Activated naive CD4-positive, alpha-beta T cell treated with anti-CD3 and anti-CD28 coated beads for 36 hours (primary cell): ENCODE results near the gene TXNDC17. TPM values are rescaled to one million over a fixed set of nuclear protein-coding genes. Genes with fewer than 3 reads are reported as not detected.

Experiments used
- CTCF ChIA-PET: fragments of 350-600 bp; sonication (Branson Sonifier 250); formaldehyde crosslinking; loops from one replicate; lab custom pipeline; 2021; ENCODE audit warnings: antibody characterized with exemption; lab: Charles Lee
- DNase-seq: peaks from one replicate; pipeline ENCODE4 v3.0.0-alpha.2; 2020
- H3K27ac Mint-ChIP-seq: one replicate; pipeline ENCODE4 v1.8.0; 2021; ENCODE audit warnings: mild to moderate bottlenecking, mixed read lengths
- H3K27me3 Mint-ChIP-seq: one replicate; pipeline ENCODE4 v1.8.0; 2021; ENCODE audit warnings: low read depth, mixed read lengths
- H3K36me3 Mint-ChIP-seq: one replicate; pipeline ENCODE4 v1.8.0; 2021; ENCODE audit warnings: low read depth, mixed read lengths
- H3K4me1 Mint-ChIP-seq: one replicate; pipeline ENCODE4 v1.8.0; 2021; ENCODE audit warnings: low read depth, mixed read lengths
- H3K4me3 Mint-ChIP-seq: one replicate; pipeline ENCODE4 v1.8.0; 2021; ENCODE audit warnings: mild to moderate bottlenecking, moderate library complexity, mixed read lengths
- H3K9me3 Mint-ChIP-seq: one replicate; pipeline ENCODE4 v1.8.0; 2021; ENCODE audit warnings: mixed read lengths
- intact Hi-C: fragments of 100-400 bp; cut with micrococcal nuclease; formaldehyde crosslinking; loops from one replicate; pipeline ENCODE4 v1.15.1; 2023
- total RNA-seq, 2 experiments: library from RNA; stranded (reverse); gene quantifications; one replicate each; pipeline ENCODE4 v1.2.3, GENCODE V29; 2021

Gene TXNDC17
- total RNA-seq, 2 experiments from 2014 or later: 71.4 to 85.8 TPM

DNA sequence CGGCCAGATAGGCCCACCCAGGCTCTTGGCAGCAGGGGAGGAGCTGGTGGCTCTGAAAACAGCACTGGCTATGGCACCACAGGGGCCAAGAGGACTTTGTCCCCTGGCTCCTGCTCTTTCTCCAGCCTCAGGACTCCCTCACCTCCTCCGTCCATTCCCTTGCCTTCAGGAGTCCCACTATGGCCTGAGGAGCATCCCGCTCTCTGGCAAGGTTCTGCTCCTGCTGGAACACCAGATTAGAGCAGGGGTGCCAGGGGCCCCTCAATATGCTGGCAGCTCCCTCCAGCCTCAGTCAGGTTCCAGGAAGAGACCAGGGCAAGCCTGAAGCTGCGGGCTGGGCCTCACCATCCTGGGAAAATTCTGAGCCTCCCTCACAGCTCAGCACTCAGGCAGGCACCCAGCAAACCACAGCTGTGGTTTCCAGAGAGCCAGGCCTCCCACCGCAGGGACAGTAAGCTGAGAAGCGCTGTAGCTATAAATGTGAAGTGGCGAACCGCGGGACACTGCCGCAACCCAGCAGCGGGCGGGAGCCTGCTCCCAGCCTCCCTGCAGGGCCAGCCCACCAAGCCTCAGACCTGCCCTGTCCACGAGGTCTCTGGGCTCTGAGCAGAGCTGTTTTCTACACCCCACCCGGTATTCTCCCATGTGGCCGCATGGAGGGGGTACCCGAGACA is 36.4 kb downstream of the TXNDC17 start:
- Mint-ChIP-seq H3K27me3 (peaks cover 21% of the 10 kb centered on the region), H3K27ac (no peak overlapping the region), H3K4me1 (peaks cover 4% of the 10 kb centered on the region), H3K4me3 (no peak overlapping the region), H3K36me3 (no peaks in the 10 kb centered on the region), H3K9me3 (no peaks in the 10 kb centered on the region)
- DNase-seq: peak; percentile 9
- CTCF ChIA-PET: interaction anchor here (0.9 kb wide), 1 partner anchor 10 kb away, joined by 3 read pairs; no protein-coding TSS in a partner anchor
- intact Hi-C loops: no loop called here

DNA sequence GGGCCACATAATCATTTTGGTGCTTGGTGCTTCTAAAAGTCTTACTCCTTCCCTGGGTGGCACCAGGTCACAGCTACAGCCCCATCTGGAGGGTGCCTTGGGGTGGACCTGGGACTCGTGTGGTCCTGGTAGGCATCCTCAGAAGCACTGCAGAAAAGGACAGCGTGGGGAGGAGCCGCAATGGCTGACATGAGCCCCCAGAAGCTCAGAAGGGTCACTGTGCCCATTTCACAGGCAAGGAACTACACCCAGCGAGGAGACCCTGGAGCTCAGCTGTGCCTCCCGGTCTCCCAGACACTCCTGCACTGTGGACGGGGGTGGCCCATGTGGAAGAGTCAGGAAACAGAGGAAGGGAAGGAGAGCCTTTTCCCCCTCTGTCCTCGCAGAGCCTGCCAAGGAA is 37.1 kb downstream of the TXNDC17 start:
- Mint-ChIP-seq H3K4me1 (peaks cover 4% of the 10 kb centered on the region), H3K36me3 (no peaks in the 10 kb centered on the region), H3K27ac (no peak overlapping the region), H3K4me3 (no peak overlapping the region), H3K9me3 (no peaks in the 10 kb centered on the region), H3K27me3 (peaks cover 24% of the 10 kb centered on the region)
- CTCF ChIA-PET: no interaction called here
- DNase-seq: no peak
- intact Hi-C loops: no loop called here

GRCh38 chr17:6679241-6679640 is 38.4 kb downstream of the TXNDC17 start:
- Mint-ChIP-seq H3K27ac (no peak overlapping the region), H3K4me3 (no peak overlapping the region), H3K4me1 (peaks cover 4% of the 10 kb centered on the region), H3K9me3 (no peaks in the 10 kb centered on the region), H3K27me3 (peaks cover 28% of the 10 kb centered on the region), H3K36me3 (no peaks in the 10 kb centered on the region)
- DNase-seq: no peak
- CTCF ChIA-PET: no interaction called here
- intact Hi-C loops: no loop called here

GRCh38 chr17:6681176-6681575 is 40.3 kb downstream of the TXNDC17 start:
- no peaks in the 10 kb centered on the region for H3K9me3 Mint-ChIP-seq
- H3K27me3 Mint-ChIP-seq: peaks cover 32% of the 10 kb centered on the region
- CTCF ChIA-PET: no interaction called here
- intact Hi-C loops: no loop called here
- DNase-seq: no peak
- no peak overlapping the region for H3K27ac Mint-ChIP-seq
- peaks cover 4% of the 10 kb centered on the region for H3K4me1 Mint-ChIP-seq
- no peak overlapping the region for H3K4me3 Mint-ChIP-seq
- H3K36me3 Mint-ChIP-seq: no peaks in the 10 kb centered on the region

DNA sequence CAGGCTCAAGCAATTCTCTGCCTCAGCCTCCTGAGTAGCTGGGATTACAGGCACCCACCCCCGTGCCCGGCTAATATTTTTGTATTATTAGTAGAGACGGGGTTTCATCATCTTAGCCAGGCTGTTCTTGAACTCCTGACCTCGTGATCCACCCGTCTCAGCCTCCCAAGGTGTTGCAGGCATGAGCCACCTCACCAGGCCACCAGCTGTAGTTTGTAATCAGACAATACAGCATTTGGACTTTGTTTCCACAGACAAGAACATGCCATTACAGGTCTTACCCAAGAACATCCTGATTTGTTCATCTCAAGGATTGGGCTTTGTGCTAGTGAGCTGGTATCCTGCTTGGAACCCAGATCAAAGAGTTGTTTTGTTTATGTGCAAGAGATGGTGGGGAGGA is 40.8 kb downstream of the TXNDC17 start:
- intact Hi-C loops: no loop called here
- CTCF ChIA-PET: no interaction called here
- H3K27me3 Mint-ChIP-seq: peaks cover 34% of the 10 kb centered on the region
- no peak for DNase-seq
- H3K9me3 Mint-ChIP-seq: no peaks in the 10 kb centered on the region
- no peak overlapping the region for H3K27ac Mint-ChIP-seq
- no peaks in the 10 kb centered on the region for H3K36me3 Mint-ChIP-seq
- no peak overlapping the region for H3K4me3 Mint-ChIP-seq
- peaks cover 4% of the 10 kb centered on the region for H3K4me1 Mint-ChIP-seq

- H3K4me1 Mint-ChIP-seq: peaks cover 4% of the 10 kb centered on the region
- intact Hi-C loops: no loop called here
Observed at GRCh38 chr17:6682339-6682738, 41.5 kb downstream of the TXNDC17 start.

DNA sequence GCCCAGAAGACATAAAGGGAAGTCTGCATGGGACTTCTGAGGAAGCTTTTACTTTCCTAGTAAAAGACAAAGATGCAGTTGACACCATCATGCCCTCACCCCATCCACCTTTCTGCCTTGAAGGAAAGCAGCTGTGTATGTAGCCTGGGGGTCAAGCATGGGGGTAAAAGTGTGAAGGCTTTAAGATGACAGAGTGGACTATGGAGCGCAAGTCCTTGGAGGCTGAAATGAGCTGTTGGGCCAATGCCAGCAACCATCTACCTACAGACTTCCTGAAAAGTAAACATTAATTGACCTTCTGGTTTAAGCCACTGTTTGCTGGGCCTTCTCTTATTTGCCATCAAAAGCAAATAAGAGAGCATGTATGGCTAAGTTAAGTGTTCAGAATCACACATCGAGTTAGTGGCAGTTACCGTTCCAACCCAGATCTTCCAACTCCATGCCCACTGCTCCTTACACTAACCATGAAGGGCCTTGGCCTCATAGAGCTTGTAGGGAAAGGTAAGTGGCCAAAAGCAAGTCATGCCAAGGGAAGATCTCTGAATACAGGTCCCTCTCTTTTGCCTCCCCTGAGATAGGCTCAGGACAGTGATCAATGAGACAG is 42.3 kb downstream of the TXNDC17 start:
- no peak for DNase-seq

More at GRCh38 chr17:6682339-6682738, 41.5 kb downstream of the TXNDC17 start:
- H3K9me3 Mint-ChIP-seq: no peaks in the 10 kb centered on the region
- H3K36me3 Mint-ChIP-seq: no peaks in the 10 kb centered on the region
- no peak overlapping the region for H3K4me3 Mint-ChIP-seq
- H3K27ac Mint-ChIP-seq: no peak overlapping the region
- CTCF ChIA-PET: no interaction called here
- DNase-seq: no peak
- peaks cover 34% of the 10 kb centered on the region for H3K27me3 Mint-ChIP-seq

DNA sequence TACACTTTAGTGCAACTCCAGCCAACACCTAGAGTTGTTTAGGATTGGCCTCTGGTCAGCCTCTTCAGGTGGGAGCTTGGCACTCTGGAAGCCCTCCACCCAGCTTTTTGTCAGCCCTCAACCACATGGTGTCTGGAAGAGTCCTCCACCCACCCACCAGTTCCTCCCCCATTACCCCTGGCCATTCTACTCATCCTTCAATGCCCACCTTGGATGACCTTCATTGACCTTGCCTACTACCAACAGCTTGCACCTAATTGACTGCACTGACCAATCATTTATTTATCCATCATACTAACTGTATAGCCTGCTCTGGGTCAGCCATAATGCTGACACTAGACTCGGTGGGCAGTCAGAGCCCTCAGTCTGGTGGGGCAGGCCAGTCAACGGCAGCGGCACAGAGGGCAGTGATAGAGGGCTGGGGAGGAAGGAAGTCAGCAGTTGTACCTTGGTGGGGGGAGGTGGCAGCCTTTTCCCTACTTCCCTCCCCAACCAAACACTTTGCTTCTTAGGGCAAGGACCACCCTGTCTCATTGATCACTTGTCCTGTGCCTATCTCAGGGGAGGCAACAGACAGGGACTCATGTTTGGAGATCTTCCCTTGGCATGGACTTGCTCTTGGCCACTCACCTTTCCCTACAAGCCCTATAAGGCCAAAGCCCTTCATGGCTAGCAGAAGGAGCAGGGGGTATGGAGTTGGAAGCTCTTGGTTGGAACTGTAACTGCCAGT is 43.0 kb downstream of the TXNDC17 start:
- no peaks in the 10 kb centered on the region for H3K36me3 Mint-ChIP-seq
- H3K9me3 Mint-ChIP-seq: no peaks in the 10 kb centered on the region
- peaks cover 28% of the 10 kb centered on the region for H3K27me3 Mint-ChIP-seq
- H3K27ac Mint-ChIP-seq: no peak overlapping the region
- intact Hi-C loops: no loop called here
- no peaks in the 10 kb centered on the region for H3K4me1 Mint-ChIP-seq
- H3K4me3 Mint-ChIP-seq: no peak overlapping the region
- CTCF ChIA-PET: no interaction called here
- DNase-seq: no peak

More for the DNA sequence above, 42.3 kb downstream of the TXNDC17 start:
- H3K9me3 Mint-ChIP-seq: no peaks in the 10 kb centered on the region
- intact Hi-C loops: no loop called here
- H3K36me3 Mint-ChIP-seq: no peaks in the 10 kb centered on the region
- H3K27ac Mint-ChIP-seq: no peak overlapping the region
- CTCF ChIA-PET: no interaction called here
- H3K4me1 Mint-ChIP-seq: no peaks in the 10 kb centered on the region
- no peak overlapping the region for H3K4me3 Mint-ChIP-seq
- H3K27me3 Mint-ChIP-seq: peaks cover 34% of the 10 kb centered on the region

DNA sequence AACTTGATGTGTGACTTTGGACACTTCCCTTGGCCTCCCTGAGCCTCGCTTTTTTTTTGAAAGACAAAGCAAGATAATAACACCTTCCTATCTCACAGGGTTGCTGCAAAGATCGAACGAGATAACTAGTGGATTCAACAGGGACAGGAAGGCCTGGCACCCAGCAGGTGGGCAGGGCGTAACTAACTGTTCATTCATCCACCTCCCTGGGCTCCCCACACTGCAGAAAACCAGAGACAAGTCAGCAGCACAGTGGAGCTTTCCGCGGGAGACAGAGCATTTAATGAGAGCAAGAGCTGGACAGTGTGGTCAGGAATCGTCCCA is 43.6 kb downstream of the TXNDC17 start:
- H3K4me1 Mint-ChIP-seq: no peaks in the 10 kb centered on the region
- H3K27ac Mint-ChIP-seq: no peak overlapping the region
- H3K27me3 Mint-ChIP-seq: peaks cover 28% of the 10 kb centered on the region
- no peaks in the 10 kb centered on the region for H3K36me3 Mint-ChIP-seq
- no peaks in the 10 kb centered on the region for H3K9me3 Mint-ChIP-seq
- no peak overlapping the region for H3K4me3 Mint-ChIP-seq
- intact Hi-C loops: no loop called here
- CTCF ChIA-PET: no interaction called here
- no peak for DNase-seq

DNA sequence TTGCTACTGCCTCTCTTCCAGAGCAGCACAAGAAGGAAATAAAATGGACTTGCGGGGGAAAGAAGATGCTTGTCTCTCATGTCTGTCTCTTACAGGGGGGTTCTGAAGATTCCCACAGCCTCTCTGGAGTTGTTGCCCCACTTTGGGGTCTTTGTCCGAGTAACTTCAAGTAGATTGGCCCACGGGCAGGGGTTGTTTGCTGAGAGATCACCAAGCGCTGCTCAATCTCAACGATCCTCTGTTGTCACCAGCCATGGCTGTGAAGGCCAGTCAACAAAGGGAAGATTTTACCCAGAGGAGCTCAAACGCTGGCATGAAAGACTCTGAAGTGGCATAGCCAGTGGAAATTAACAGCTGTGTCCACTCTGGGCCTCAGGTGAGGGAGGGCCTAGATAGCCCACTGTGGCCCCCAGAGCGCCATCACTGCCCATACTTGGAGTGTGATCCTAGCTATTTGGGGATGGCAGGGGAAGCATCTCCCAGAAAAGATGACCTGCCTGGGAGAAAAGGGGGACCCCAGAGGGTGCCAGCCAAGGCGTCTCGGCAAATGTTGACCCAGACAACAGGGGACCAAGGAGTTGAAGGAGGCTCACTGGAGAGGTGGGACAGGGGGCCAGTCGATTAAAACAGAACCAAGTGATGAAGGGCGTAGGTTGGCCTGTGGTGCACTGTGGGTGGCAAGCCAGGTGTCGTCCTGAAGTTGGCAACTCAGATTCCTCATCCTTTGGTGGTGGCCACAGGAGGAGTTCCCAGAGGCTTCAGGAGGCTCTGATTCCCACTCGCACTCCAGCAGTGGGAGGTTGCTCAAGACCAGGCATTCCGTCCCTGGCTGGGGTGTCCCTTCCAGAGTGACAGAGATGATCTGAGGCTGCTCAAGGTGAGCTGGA is 44.3 kb downstream of the TXNDC17 start:
- H3K27me3 Mint-ChIP-seq: peaks cover 29% of the 10 kb centered on the region
- CTCF ChIA-PET: no interaction called here

GRCh38 chr17:6686026-6686425 is 45.2 kb downstream of the TXNDC17 start:
- H3K4me3 Mint-ChIP-seq: no peak overlapping the region
- no peaks in the 10 kb centered on the region for H3K36me3 Mint-ChIP-seq
- no peaks in the 10 kb centered on the region for H3K9me3 Mint-ChIP-seq
- no peak overlapping the region for H3K27ac Mint-ChIP-seq
- no peak for DNase-seq
- intact Hi-C loops: no loop called here
- peaks cover 28% of the 10 kb centered on the region for H3K27me3 Mint-ChIP-seq
- CTCF ChIA-PET: interaction anchor here (0.7 kb wide), 1 partner anchor 708 kb away, joined by 3 read pairs; no protein-coding TSS in a partner anchor
- no peaks in the 10 kb centered on the region for H3K4me1 Mint-ChIP-seq

More for the DNA sequence above, 44.3 kb downstream of the TXNDC17 start:
- Mint-ChIP-seq H3K4me3 (no peak overlapping the region), H3K4me1 (no peaks in the 10 kb centered on the region), H3K9me3 (no peaks in the 10 kb centered on the region), H3K36me3 (no peaks in the 10 kb centered on the region), H3K27ac (no peak overlapping the region)
- DNase-seq: no peak
- intact Hi-C loops: no loop called here

DNA sequence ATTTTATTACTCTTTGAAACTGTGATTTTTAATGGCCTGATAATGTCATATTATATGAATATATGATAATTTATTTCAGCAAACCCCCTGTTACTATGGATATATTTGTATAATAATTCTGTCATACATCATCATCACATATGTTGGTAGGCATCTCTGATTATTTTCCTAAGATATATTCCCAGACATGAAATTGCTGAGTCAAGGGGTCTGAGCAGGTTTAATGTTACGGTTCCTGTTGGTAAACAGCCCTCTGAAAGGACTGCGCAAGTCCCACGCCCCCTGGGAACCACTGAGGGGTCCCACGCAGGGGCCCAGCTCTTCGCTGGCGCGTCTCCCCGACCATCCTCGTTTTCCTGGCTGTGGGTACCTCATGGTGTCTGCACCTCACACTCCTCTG is 48.1 kb downstream of the TXNDC17 start:
- intact Hi-C loops: no loop called here
- Mint-ChIP-seq H3K36me3 (no peaks in the 10 kb centered on the region), H3K4me1 (no peaks in the 10 kb centered on the region), H3K9me3 (no peaks in the 10 kb centered on the region), H3K27me3 (peaks cover 19% of the 10 kb centered on the region), H3K27ac (no peak overlapping the region), H3K4me3 (no peak overlapping the region)
- CTCF ChIA-PET: no interaction called here
- no peak for DNase-seq
